Glutamatergic neuron (in vitro differentiated cells): ENCODE data around the gene ATP9B. TPM values are rescaled to one million over a fixed set of nuclear protein-coding genes. Genes with fewer than 3 reads are reported as not detected.
A peak's percentile ranks its signal among the peaks of the same experiment; 100 is the strongest.

Experiments used
- DNase-seq: peaks from one replicate; pipeline ENCODE4 v3.0.0; 2022
- H3K27ac Mint-ChIP-seq: one replicate; pipeline ENCODE4 v1.8.0; 2020; ENCODE audit warnings: mild to moderate bottlenecking, mixed read lengths, inconsistent platforms; ENCODE audit not compliant: unreplicated experiment
- H3K27me3 Mint-ChIP-seq: one replicate; pipeline ENCODE4 v1.8.0; 2020; ENCODE audit warnings: mild to moderate bottlenecking, moderate library complexity, mixed read lengths, inconsistent platforms; ENCODE audit not compliant: unreplicated experiment
- H3K36me3 Mint-ChIP-seq: one replicate; pipeline ENCODE4 v1.8.0; 2020; ENCODE audit warnings: mild to moderate bottlenecking, mixed read lengths, inconsistent platforms; ENCODE audit not compliant: unreplicated experiment
- H3K4me1 Mint-ChIP-seq: one replicate; pipeline ENCODE4 v1.8.0; 2020; ENCODE audit warnings: mild to moderate bottlenecking, low read depth, mixed read lengths, inconsistent platforms; ENCODE audit not compliant: unreplicated experiment
- H3K4me3 Mint-ChIP-seq: one replicate; pipeline ENCODE4 v1.8.0; 2020; ENCODE audit warnings: mild to moderate bottlenecking, mixed read lengths, inconsistent platforms; ENCODE audit not compliant: unreplicated experiment
- H3K9me3 Mint-ChIP-seq: one replicate; pipeline ENCODE4 v1.8.0; 2020; ENCODE audit warnings: mild to moderate bottlenecking, moderate library complexity, mixed read lengths, inconsistent platforms; ENCODE audit not compliant: unreplicated experiment
- CTCF ChIP-seq: fragments of 200-600 bp; sonication (generic); IDR thresholded peaks from one replicate; pipeline ENCODE4 v1.5.0; 2021; ENCODE audit not compliant: partially characterized antibody, unreplicated experiment
- total RNA-seq: library from RNA; stranded (reverse); fragmentation: NEBNext Ultra II Directional; extraction: Animal tissue kit (Norgen Biotek cat#: 25700); gene quantifications from one replicate; pipeline ENCODE4 v1.2.1, GENCODE V29; 2021; ENCODE audit not compliant: unreplicated experiment

The ATP9B gene
- total RNA-seq, 1 donor from 2014 or later, result 62.6 TPM

DNA sequence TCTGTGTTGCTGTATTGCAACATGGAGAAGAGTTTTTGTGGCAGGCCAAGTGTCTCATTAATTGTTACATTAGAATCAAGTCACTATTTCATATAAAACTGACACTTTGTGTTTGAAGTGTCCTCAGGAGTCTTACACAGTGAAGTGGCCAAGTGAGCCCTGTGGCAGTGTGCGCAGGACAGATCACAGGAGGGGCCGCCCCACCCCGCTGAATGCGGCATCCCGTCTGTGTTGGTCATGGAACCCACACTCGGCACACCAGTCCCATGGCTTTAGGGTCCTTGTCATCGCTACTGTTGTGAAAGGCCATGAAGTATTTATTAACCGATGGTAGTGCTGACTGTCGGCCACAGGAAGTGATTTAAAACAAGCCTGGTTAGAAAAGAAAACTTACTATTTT is 181.8 kb downstream of the ATP9B start:
- Mint-ChIP-seq H3K9me3 (peaks cover 3% of the 10 kb centered on the region), H3K36me3 (no peaks in the 10 kb centered on the region), H3K4me1 (peaks cover 36% of the 10 kb centered on the region), H3K4me3 (peak overlapping the region; percentile 14), H3K27me3 (no peaks in the 10 kb centered on the region), H3K27ac (peak overlapping the region; percentile 48)
- TF ChIP-seq CTCF, result no peak
- DNase-seq, result no peak

- Mint-ChIP-seq H3K36me3 (no peaks in the 10 kb centered on the region), H3K27me3 (no peaks in the 10 kb centered on the region), H3K4me1 (peaks cover 30% of the 10 kb centered on the region), H3K4me3 (no peak overlapping the region), H3K9me3 (peaks cover 2% of the 10 kb centered on the region), H3K27ac (no peak overlapping the region)
- TF ChIP-seq CTCF, result no peak
- DNase-seq, result no peak
Measured at GRCh38 chr18:79252904-79253633, 183.9 kb downstream of the ATP9B start.

DNA sequence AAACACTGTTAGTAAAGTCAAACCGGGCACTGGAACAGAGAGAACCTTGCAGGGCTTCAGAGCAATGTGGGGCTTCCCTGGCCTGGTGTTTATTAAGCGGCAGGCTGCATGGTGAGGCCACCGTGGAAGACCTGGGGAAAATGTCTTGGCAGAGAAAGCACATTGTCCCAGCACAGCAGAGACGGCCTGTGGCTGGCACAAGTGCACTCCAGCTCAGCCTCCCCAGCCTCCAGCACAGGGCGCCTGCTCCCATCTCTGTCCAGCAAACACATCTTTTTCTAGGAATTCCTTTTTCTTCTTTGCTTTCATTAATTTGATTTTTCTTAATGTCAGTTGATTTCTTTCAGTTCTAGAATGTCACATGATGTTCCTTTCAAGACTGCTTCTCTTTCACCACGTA is 188.3 kb downstream of the ATP9B start:
- H3K27me3 Mint-ChIP-seq, result peaks cover 2% of the 10 kb centered on the region
- no peak for DNase-seq
- H3K4me3 Mint-ChIP-seq, result no peak overlapping the region
- no peak for TF ChIP-seq CTCF
- H3K27ac Mint-ChIP-seq, result no peak overlapping the region
- H3K9me3 Mint-ChIP-seq, result peaks cover 5% of the 10 kb centered on the region
- H3K36me3 Mint-ChIP-seq, result peaks cover 6% of the 10 kb centered on the region
- H3K4me1 Mint-ChIP-seq, result peaks cover 3% of the 10 kb centered on the region

DNA sequence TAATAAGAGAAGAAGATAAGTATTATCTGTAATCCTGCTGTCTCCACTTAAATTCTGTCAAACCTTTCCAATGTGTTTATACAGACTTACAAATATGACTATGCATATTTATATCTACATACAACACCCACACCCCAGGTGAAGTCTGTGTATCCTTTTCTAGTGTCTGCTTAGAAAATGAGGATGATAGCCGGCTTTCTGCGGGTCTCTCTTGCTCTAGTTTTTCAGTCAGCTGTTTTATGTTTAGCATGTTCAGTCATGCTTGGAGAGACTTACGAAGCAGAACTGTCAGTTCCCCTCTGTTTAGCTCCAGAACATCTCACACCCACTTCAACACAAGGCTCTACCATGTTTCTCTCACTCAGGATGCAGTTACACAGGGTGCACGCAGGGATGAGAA is 189.3 kb downstream of the ATP9B start:
- Mint-ChIP-seq H3K4me1 (no peaks in the 10 kb centered on the region), H3K36me3 (peaks cover 6% of the 10 kb centered on the region), H3K27me3 (peaks cover 2% of the 10 kb centered on the region), H3K4me3 (no peak overlapping the region), H3K27ac (no peak overlapping the region), H3K9me3 (peaks cover 5% of the 10 kb centered on the region)
- no peak for DNase-seq
- no peak for TF ChIP-seq CTCF

DNA sequence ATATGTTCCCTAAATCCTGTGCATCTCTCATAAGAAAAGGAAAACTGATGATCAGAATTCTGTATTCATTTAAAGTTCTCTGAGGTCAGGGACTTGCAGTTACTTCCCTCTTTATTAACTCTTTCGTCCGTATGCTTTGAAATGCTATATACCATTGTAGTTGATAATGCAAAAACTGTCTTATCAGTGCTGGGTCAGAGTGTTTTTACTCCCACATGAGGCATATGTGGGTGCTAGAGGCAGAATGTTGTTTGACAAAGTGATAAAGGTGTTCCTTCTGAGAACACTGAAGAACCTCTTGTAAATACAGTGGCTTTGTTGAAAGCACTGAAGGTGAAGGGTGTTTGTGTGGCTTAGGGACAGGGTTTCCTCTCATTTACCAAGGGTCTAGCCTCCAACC is 190.0 kb downstream of the ATP9B start:
- TF ChIP-seq CTCF, result no peak
- Mint-ChIP-seq H3K27ac (no peak overlapping the region), H3K9me3 (peaks cover 5% of the 10 kb centered on the region), H3K4me1 (no peaks in the 10 kb centered on the region), H3K27me3 (peaks cover 2% of the 10 kb centered on the region), H3K36me3 (peaks cover 6% of the 10 kb centered on the region), H3K4me3 (no peak overlapping the region)
- no peak for DNase-seq
